SJSA1 (cell line): ENCODE results near the gene HNF4A. TPM values are rescaled to one million over a fixed set of nuclear protein-coding genes. Genes with fewer than 3 reads are reported as not detected.

Experiments
- total RNA-seq: library from RNA; depleted of rRNA; stranded (reverse); fragments of >200 nt; shearing (Covaris generic); gene quantifications from 2 replicates; pipeline ENCODE4 v1.2.3, GENCODE V29; 2014; rRNA removed

Gene HNF4A
- total RNA-seq, 1 experiment from 2014 or later = not detected

Other genes starting within 250 kb of the HNF4A start
- gene JPH2, start 168.5 kb upstream of the HNF4A start, total RNA-seq = 19.1 and 21.7 TPM in 2 replicates
- gene OSER1, start 144.9 kb upstream of the HNF4A start, total RNA-seq = 33.8 and 58.7 TPM in 2 replicates
- gene GDAP1L1, start 108.4 kb upstream of the HNF4A start, total RNA-seq = not detected in 2 replicates
- gene FITM2, start 44.5 kb upstream of the HNF4A start, total RNA-seq = 4.4 and 6.9 TPM in 2 replicates
- gene R3HDML, start 18.7 kb upstream of the HNF4A start, total RNA-seq = not detected in 2 replicates
- gene TTPAL, start 120.2 kb downstream of the HNF4A start, total RNA-seq = 8.8 and 9.1 TPM in 2 replicates
- gene SERINC3, start 166.4 kb downstream of the HNF4A start, total RNA-seq = 69.2 and 76.1 TPM in 2 replicates
- 54.6 and 71.0 TPM in 2 replicates for gene PKIG, start 226.9 kb downstream of the HNF4A start, total RNA-seq